Endothelial cell of umbilical vein (primary cell): Measurements from ENCODE around the gene TNFSF13. TPM values are rescaled to one million over a fixed set of nuclear protein-coding genes. Genes with fewer than 3 reads are reported as not detected.

Experiments
- BruUV-seq: library from RNA; stranded (reverse); fragments of 400-500 nt; replicated peaks from 2 replicates; lab custom pipeline; 2021; lab: Mats Ljungman, UMichigan
- CTCF ChIA-PET: fragments of 300-600, 350-600 bp; sonication (Branson Sonifier 250); formaldehyde crosslinking; loops from one replicate; lab custom pipeline; 2021; ENCODE audit warnings: antibody characterized with exemption, inconsistent platforms; lab: Charles Lee
- POLR2A ChIA-PET: fragments of 300-600, 350-600 bp; sonication (Branson Sonifier 250); formaldehyde crosslinking; loops from one replicate; lab custom pipeline; 2021; ENCODE audit warnings: antibody characterized with exemption, inconsistent platforms; lab: Charles Lee
- DNase-seq: peaks from one replicate; pipeline ENCODE4 v3.0.0-alpha.2; 2011; ENCODE audit warnings: low read depth, low spot score
- FAIRE-seq: peaks from 2 replicates; lab custom pipeline; 2011; peaks lifted over from hg19 to GRCh38; lab: Jason Lieb, UNC
- H2AFZ ChIP-seq: 2 replicates; pipeline ENCODE4 v1.6.0; 2012; ENCODE audit warnings: low read depth, low read length, control low read depth, inconsistent platforms
- H3K27ac ChIP-seq: 2 replicates; pipeline ENCODE4 v1.5.1; 2011; ENCODE audit warnings: low read depth, mild to moderate bottlenecking, control low read depth, low read length, moderate library complexity; ENCODE audit not compliant: insufficient read depth
- H3K27me3 ChIP-seq, 2 experiments: 2 replicates each; pipeline versions ENCODE4 v1.6.0 to v1.6.1; 2011; ENCODE audit warnings: low read length in 2 of 2, mixed read lengths in 1 of 2; ENCODE audit not compliant: control insufficient read depth in 2 of 2, insufficient read depth in 2 of 2
- H3K36me3 ChIP-seq, 2 experiments: 2 replicates in 1 of 2; 3 replicates in 1 of 2; pipeline ENCODE4 v1.5.1; 2011; ENCODE audit warnings: low read length in 2 of 2, mild to moderate bottlenecking in 1 of 2, moderate library complexity in 1 of 2; ENCODE audit not compliant: control insufficient read depth in 2 of 2, insufficient read depth in 2 of 2; ENCODE audit errors: extremely low read depth in 1 of 2
- H3K4me1 ChIP-seq: 3 replicates; pipeline ENCODE4 v1.5.1; 2011; ENCODE audit warnings: mild to moderate bottlenecking, low read length; ENCODE audit not compliant: control insufficient read depth, insufficient read depth; ENCODE audit errors: extremely low read depth
- H3K4me2 ChIP-seq: 2 replicates; pipeline ENCODE4 v1.6.1; 2011; ENCODE audit warnings: low read length, control low read depth, mixed read lengths; ENCODE audit not compliant: insufficient read depth
- H3K4me3 ChIP-seq, 3 experiments: fragments of 200-600 bp in 1 of 3; sonication (generic), shearing (Covaris generic) in 1 of 3; replicated peaks in 1 of 3; 2 replicates each; pipeline ENCODE4 v1.5.1; 2011 to 2016; ENCODE audit warnings: control low read depth in 3 of 3, low read length in 3 of 3, mild to moderate bottlenecking in 2 of 3, inconsistent platforms in 1 of 3, low read depth in 1 of 3, moderate library complexity in 1 of 3; ENCODE audit not compliant: insufficient read depth in 1 of 3
- H3K79me2 ChIP-seq: 2 replicates; pipeline ENCODE4 v1.6.0; 2012; ENCODE audit warnings: low read length, inconsistent platforms; ENCODE audit not compliant: control insufficient read depth, insufficient read depth
- H3K9ac ChIP-seq: replicated peaks from 2 replicates; pipeline ENCODE3; 2011; ENCODE audit warnings: low read length, control low read depth; ENCODE audit not compliant: insufficient read depth; ENCODE audit errors: extremely low read depth
- H3K9me1 ChIP-seq: replicated peaks from 3 replicates; pipeline ENCODE4 v1.6.0; 2011; ENCODE audit warnings: mild to moderate bottlenecking, low read length; ENCODE audit not compliant: control insufficient read depth, insufficient read depth; ENCODE audit errors: extremely low read depth
- H3K9me3 ChIP-seq: replicated peaks from 2 replicates; pipeline ENCODE4 v1.5.1; 2012; ENCODE audit warnings: low read length, inconsistent platforms; ENCODE audit not compliant: control insufficient read depth, insufficient read depth
- H4K20me1 ChIP-seq: replicated peaks from 2 replicates; pipeline ENCODE3; 2011; ENCODE audit warnings: mild to moderate bottlenecking, low read length; ENCODE audit not compliant: control insufficient read depth, insufficient read depth; ENCODE audit errors: extremely low read depth
- FOS ChIP-seq: IDR thresholded peaks from 2 replicates; pipeline ENCODE4 v1.6.1; 2011; ENCODE audit warnings: mild to moderate bottlenecking, low read length, moderate library complexity, borderline replicate concordance; ENCODE audit not compliant: insufficient read depth
- GATA2 ChIP-seq: IDR thresholded peaks from 2 replicates; pipeline ENCODE4 v1.7.0; 2011; ENCODE audit warnings: low read depth, mild to moderate bottlenecking, moderate library complexity, mixed read lengths, low read length; ENCODE audit not compliant: insufficient read length, insufficient read depth
- JUN ChIP-seq: IDR thresholded peaks from 2 replicates; pipeline ENCODE4 v1.6.1; 2011; ENCODE audit warnings: borderline replicate concordance, low read depth; ENCODE audit not compliant: insufficient read length, insufficient read depth
- POLR2AphosphoS5 ChIP-seq: IDR thresholded peaks from 2 replicates; pipeline ENCODE4 v1.6.1; 2012; ENCODE audit warnings: low read depth, mild to moderate bottlenecking, control low read depth, low read length, moderate library complexity; ENCODE audit not compliant: insufficient read depth
- dilution Hi-C: fragments of 300-500 bp; cut with MboI; formaldehyde crosslinking; loops from one replicate; pipeline ENCODE4 v1.15.0; 2019; ENCODE audit warnings: low sequenced_read_pairs; ENCODE audit not compliant: extremely low pct_ligation_motif_present
- intact Hi-C: fragments of 100-400 bp; cut with micrococcal nuclease; formaldehyde crosslinking; loops from one replicate; pipeline ENCODE4 v1.10.0; 2022
- polyA plus RNA-seq, 4 experiments: library from polyadenylated mRNA; depleted of rRNA in 3 of 4; stranded (reverse) in 3 of 4; unstranded in 1 of 4; fragments of >200 nt; gene quantifications; 2 replicates each; pipeline versions ENCODE4 v1.2.1 to v1.2.3, GENCODE V29; 2011 to 2012; ENCODE audit warnings: missing spikeins in 1 of 4
- total RNA-seq: library from RNA; stranded (reverse); gene quantifications from 2 replicates; pipeline ENCODE4 v1.2.3, GENCODE V29; 2021
- TF ChIP-seq, protein P1 (sequence below), 2 donors: IDR thresholded peaks; 1 replicate in 1 of 2; 2 replicates in 1 of 2; pipeline ENCODE4 v1.5.1; 2011; ENCODE audit warnings: low read length in 2 of 2, mild to moderate bottlenecking in 2 of 2, moderate library complexity in 2 of 2, control low read depth in 1 of 2, inconsistent platforms in 1 of 2, low read depth in 1 of 2; ENCODE audit not compliant: insufficient read depth in 1 of 2; ENCODE audit errors: extremely low read depth in 1 of 2

The TNFSF13 gene
- total and polyA plus RNA-seq, 2 donors (not counting 3 experiments of a cell fraction or from before 2014, with no cell fraction given), result 3.6 to 5.4 TPM

DNA sequence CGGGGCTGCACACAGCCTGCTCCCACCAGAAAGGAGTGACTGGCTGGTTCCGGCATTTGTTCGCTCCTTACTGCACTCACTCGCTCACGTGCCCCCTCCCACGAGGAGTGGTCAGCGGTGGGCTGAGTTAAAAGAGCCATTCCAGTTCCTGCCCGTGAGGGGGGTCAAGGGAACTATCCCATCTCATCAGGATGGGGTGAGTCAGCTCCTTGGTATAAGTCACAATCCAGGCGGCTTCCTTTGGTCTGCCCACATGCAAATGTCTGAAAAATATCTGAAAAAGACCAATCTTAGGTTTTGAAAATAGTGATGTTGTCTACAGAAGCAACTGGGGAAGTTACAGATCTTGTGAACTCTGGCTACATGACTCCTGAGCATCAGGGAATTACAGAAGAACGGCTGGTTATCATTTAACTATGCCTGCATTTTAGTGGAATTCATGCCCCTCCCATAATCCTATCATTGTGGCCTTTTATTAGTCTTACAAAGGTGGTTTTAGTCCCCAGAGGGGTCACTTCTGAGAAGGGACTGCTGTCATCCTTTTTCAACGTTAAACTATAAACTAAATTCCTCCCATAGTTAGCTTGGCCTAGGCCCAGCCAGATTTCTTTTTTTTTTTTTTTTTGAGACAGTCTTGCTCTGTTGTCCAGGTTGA, 19.5 kb upstream of the TNFSF13 start:
- Histone ChIP-seq H3K4me1 (no peaks in the 10 kb centered on the region), H3K27me3 (peaks cover 0 to 9% of the 10 kb centered on the region in 2 experiments), H3K27ac (no peak overlapping the region), H4K20me1 (no peaks in the 10 kb centered on the region), H3K9me1 (no peaks in the 10 kb centered on the region), H3K9ac (no peak overlapping the region), H3K4me3 (no peak overlapping the region), H3K9me3 (peaks cover 5% of the 10 kb centered on the region), H3K79me2 (no peaks in the 10 kb centered on the region), H2AFZ (peak overlapping the region; percentile 17), H3K36me3 (no peaks in the 10 kb centered on the region), H3K4me2 (no peak overlapping the region)
- DNase-seq (peak; percentile 21), FAIRE-seq (no peak)
- intact Hi-C loops (no loop called here), dilution Hi-C loops (no loop called here)
- no TSS peak for BruUV-seq
- POLR2A ChIA-PET, result no interaction called here
- TF ChIP-seq FOS (peak; percentile 67), GATA2 (no peak)
- CTCF ChIA-PET, result interaction anchor here (0.8 to 2.4 kb wide), 5 partner anchors 9 to 25 kb away, joined by 3 to 11 read pairs (median 4); partner anchors contain the start of genes SENP3 and TNFSF12

DNA sequence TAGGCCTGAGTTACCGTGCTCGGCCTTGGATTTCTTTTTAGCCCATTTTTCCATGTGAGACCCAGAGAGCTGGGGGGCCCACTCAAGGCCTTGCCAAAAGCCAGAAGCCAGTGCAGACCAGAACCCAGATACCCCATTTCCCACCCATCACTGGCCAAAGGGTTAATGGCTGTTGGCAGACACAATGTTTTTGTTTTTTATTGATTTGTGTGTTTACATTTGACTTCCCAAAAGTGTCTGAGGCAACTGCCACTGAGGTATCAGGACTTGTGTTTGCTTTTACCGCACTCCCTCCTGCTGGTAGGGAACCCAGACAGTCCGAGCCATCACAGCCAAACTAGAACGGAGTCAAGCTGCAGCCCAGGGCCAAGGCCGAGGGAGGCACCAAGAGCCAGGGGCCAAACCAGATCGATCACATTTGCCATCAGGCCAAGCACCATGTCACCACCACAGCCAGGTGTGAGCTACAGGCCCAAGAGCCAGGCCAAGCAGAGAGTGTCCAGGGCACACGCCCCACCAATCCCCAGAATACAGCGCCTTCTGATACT, 17.4 kb upstream of the TNFSF13 start:
- ChIA-PET POLR2A (no interaction called here), CTCF (interaction anchor here (1.6 kb wide), 1 partner anchor 25 kb away, joined by 4 read pairs; no protein-coding TSS in a partner anchor)
- dilution Hi-C loops (no loop called here), intact Hi-C loops (no loop called here)
- Histone ChIP-seq H3K4me3 (no peak overlapping the region), H3K4me1 (no peaks in the 10 kb centered on the region), H3K4me2 (no peak overlapping the region), H4K20me1 (no peaks in the 10 kb centered on the region), H3K9ac (no peak overlapping the region), H3K27me3 (peaks cover 0 to 9% of the 10 kb centered on the region in 2 experiments), H2AFZ (no peak overlapping the region), H3K79me2 (no peaks in the 10 kb centered on the region), H3K9me3 (peaks cover 5% of the 10 kb centered on the region), H3K27ac (no peak overlapping the region), H3K9me1 (no peaks in the 10 kb centered on the region), H3K36me3 (no peaks in the 10 kb centered on the region)
- TF ChIP-seq, protein P1, sequence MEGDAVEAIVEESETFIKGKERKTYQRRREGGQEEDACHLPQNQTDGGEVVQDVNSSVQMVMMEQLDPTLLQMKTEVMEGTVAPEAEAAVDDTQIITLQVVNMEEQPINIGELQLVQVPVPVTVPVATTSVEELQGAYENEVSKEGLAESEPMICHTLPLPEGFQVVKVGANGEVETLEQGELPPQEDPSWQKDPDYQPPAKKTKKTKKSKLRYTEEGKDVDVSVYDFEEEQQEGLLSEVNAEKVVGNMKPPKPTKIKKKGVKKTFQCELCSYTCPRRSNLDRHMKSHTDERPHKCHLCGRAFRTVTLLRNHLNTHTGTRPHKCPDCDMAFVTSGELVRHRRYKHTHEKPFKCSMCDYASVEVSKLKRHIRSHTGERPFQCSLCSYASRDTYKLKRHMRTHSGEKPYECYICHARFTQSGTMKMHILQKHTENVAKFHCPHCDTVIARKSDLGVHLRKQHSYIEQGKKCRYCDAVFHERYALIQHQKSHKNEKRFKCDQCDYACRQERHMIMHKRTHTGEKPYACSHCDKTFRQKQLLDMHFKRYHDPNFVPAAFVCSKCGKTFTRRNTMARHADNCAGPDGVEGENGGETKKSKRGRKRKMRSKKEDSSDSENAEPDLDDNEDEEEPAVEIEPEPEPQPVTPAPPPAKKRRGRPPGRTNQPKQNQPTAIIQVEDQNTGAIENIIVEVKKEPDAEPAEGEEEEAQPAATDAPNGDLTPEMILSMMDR (IDR thresholded peaks at IDR 0.05; ENCODE audit: extremely low read depth in 1 of 2, insufficient read depth in 1 of 2, low read depth in 1 of 2, low read length in 2 of 2), result no peak
- TF ChIP-seq POLR2AphosphoS5, result no peak
- TF ChIP-seq JUN, result no peak
- BruUV-seq, result no TSS peak
- DNase-seq (no peak), FAIRE-seq (no peak)
